Measurements from ENCODE around the gene AFF3.

Gene AFF3

GRCh38 chr2:100066246-100066645, 76.1 kb downstream of the AFF3 start:
- Histone ChIP-seq H3K27me3 (ENCODE audit: low read depth) (peaks cover 3% of the 10 kb centered on the region; the same call in 1 of the 2 replicates), H3K4me3 (no peak overlapping the region), H3K9me3 (no peaks in the 10 kb centered on the region), H3K36me3 (replicated peaks) (no peaks in the 10 kb centered on the region), H3K4me1 (peaks cover 8% of the 10 kb centered on the region)
- DNase-seq (ENCODE audit: low spot score in 2 of 2): no peak
- in situ Hi-C loops (cut with MboI; ENCODE audit: low sequenced_read_pairs): no loop called here

GRCh38 chr2:100064592-100065428, 77.6 kb downstream of the AFF3 start:
- Histone ChIP-seq H3K4me3 (no peak overlapping the region), H3K4me1 (peaks cover 8% of the 10 kb centered on the region), H3K27me3 (ENCODE audit: low read depth) (peaks cover 3% of the 10 kb centered on the region; the same call in 1 of the 2 replicates), H3K9me3 (no peaks in the 10 kb centered on the region), H3K36me3 (replicated peaks) (no peaks in the 10 kb centered on the region)
- in situ Hi-C loops (cut with MboI; ENCODE audit: low sequenced_read_pairs): no loop called here
- no peak for DNase-seq (ENCODE audit: low spot score in 2 of 2)

GRCh38 chr2:100064165-100064564, 78.2 kb downstream of the AFF3 start:
- peaks cover 3% of the 10 kb centered on the region; the same call in 1 of the 2 replicates for H3K27me3 ChIP-seq (ENCODE audit: low read depth)
- in situ Hi-C loops (cut with MboI; ENCODE audit: low sequenced_read_pairs): no loop called here

GRCh38 chr2:100063459-100063953, 78.9 kb downstream of the AFF3 start:
- no peak for DNase-seq (ENCODE audit: low spot score in 2 of 2)
- Histone ChIP-seq H3K9me3 (no peaks in the 10 kb centered on the region), H3K4me1 (peaks cover 8% of the 10 kb centered on the region), H3K27me3 (ENCODE audit: low read depth) (peaks cover 3% of the 10 kb centered on the region; the same call in 1 of the 2 replicates), H3K4me3 (no peak overlapping the region), H3K36me3 (replicated peaks) (no peaks in the 10 kb centered on the region)
- in situ Hi-C loops (cut with MboI; ENCODE audit: low sequenced_read_pairs): no loop called here

More at GRCh38 chr2:100064165-100064564, 78.2 kb downstream of the AFF3 start:
- no peaks in the 10 kb centered on the region for H3K9me3 ChIP-seq
- DNase-seq (ENCODE audit: low spot score in 2 of 2): no peak
- H3K36me3 ChIP-seq (replicated peaks): no peaks in the 10 kb centered on the region
- peaks cover 8% of the 10 kb centered on the region for H3K4me1 ChIP-seq
- no peak overlapping the region for H3K4me3 ChIP-seq

GRCh38 chr2:100062336-100062735, 80.1 kb downstream of the AFF3 start:
- H3K27me3 ChIP-seq (ENCODE audit: low read depth): peaks cover 3% of the 10 kb centered on the region; the same call in 1 of the 2 replicates
- H3K9me3 ChIP-seq: no peaks in the 10 kb centered on the region
- H3K4me1 ChIP-seq: peaks cover 8% of the 10 kb centered on the region
- H3K36me3 ChIP-seq (replicated peaks): no peaks in the 10 kb centered on the region
- no peak for DNase-seq (ENCODE audit: low spot score in 2 of 2)
- no peak overlapping the region for H3K4me3 ChIP-seq
- in situ Hi-C loops (cut with MboI; ENCODE audit: low sequenced_read_pairs): no loop called here

GRCh38 chr2:100060875-100061274, 81.5 kb downstream of the AFF3 start:
- in situ Hi-C loops (cut with MboI; ENCODE audit: low sequenced_read_pairs): no loop called here
- no peaks in the 10 kb centered on the region for H3K9me3 ChIP-seq
- H3K27me3 ChIP-seq (ENCODE audit: low read depth): peaks cover 3% of the 10 kb centered on the region; the same call in 1 of the 2 replicates
- H3K4me3 ChIP-seq: no peak overlapping the region
- DNase-seq (ENCODE audit: low spot score in 2 of 2): no peak
- no peaks in the 10 kb centered on the region for H3K36me3 ChIP-seq (replicated peaks)
- peaks cover 8% of the 10 kb centered on the region for H3K4me1 ChIP-seq

- Histone ChIP-seq H3K9me3 (no peaks in the 10 kb centered on the region), H3K27me3 (ENCODE audit: low read depth) (no peaks in the 10 kb centered on the region; the same call in 1 of the 2 replicates), H3K4me3 (no peak overlapping the region), H3K4me1 (peaks cover 2% of the 10 kb centered on the region), H3K36me3 (replicated peaks) (no peaks in the 10 kb centered on the region)
- in situ Hi-C loops (cut with MboI; ENCODE audit: low sequenced_read_pairs): no loop called here
- no peak for DNase-seq (ENCODE audit: low spot score in 2 of 2)
Observed at GRCh38 chr2:100059638-100060037, 82.8 kb downstream of the AFF3 start.

- DNase-seq (ENCODE audit: low spot score in 2 of 2): no peak
- Histone ChIP-seq H3K27me3 (ENCODE audit: low read depth) (no peaks in the 10 kb centered on the region), H3K9me3 (no peaks in the 10 kb centered on the region), H3K36me3 (replicated peaks) (no peaks in the 10 kb centered on the region), H3K4me3 (no peak overlapping the region), H3K4me1 (no peaks in the 10 kb centered on the region)
- in situ Hi-C loops (cut with MboI; ENCODE audit: low sequenced_read_pairs): no loop called here
Observed at GRCh38 chr2:100057901-100058261, 84.5 kb downstream of the AFF3 start.

- in situ Hi-C loops (cut with MboI; ENCODE audit: low sequenced_read_pairs): no loop called here
Observed at GRCh38 chr2:100054426-100054825, 88.0 kb downstream of the AFF3 start.

GRCh38 chr2:100053087-100053885, 89.1 kb downstream of the AFF3 start:
- no peak for DNase-seq (ENCODE audit: low spot score in 2 of 2)
- Histone ChIP-seq H3K4me1 (no peaks in the 10 kb centered on the region), H3K36me3 (replicated peaks) (no peaks in the 10 kb centered on the region), H3K9me3 (no peaks in the 10 kb centered on the region), H3K27me3 (ENCODE audit: low read depth) (0 out of 2 replicates have a peak, but pooled peaks cover 4% of the 10 kb centered on the region), H3K4me3 (no peak overlapping the region)
- in situ Hi-C loops (cut with MboI; ENCODE audit: low sequenced_read_pairs): no loop called here

More at GRCh38 chr2:100054426-100054825, 88.0 kb downstream of the AFF3 start:
- DNase-seq (ENCODE audit: low spot score in 2 of 2): no peak
- H3K36me3 ChIP-seq (replicated peaks): no peaks in the 10 kb centered on the region
- H3K4me3 ChIP-seq: no peak overlapping the region
- H3K27me3 ChIP-seq (ENCODE audit: low read depth): 0 out of 2 replicates have a peak, but pooled peaks cover 3% of the 10 kb centered on the region
- H3K4me1 ChIP-seq: no peaks in the 10 kb centered on the region
- no peaks in the 10 kb centered on the region for H3K9me3 ChIP-seq

- H3K27me3 ChIP-seq (ENCODE audit: low read depth): 0 out of 2 replicates have a peak, but pooled peaks cover 4% of the 10 kb centered on the region
- H3K9me3 ChIP-seq: no peaks in the 10 kb centered on the region
- no peaks in the 10 kb centered on the region for H3K36me3 ChIP-seq (replicated peaks)
- in situ Hi-C loops (cut with MboI; ENCODE audit: low sequenced_read_pairs): no loop called here
- DNase-seq (ENCODE audit: low spot score in 2 of 2): no peak
- no peak overlapping the region for H3K4me3 ChIP-seq
- H3K4me1 ChIP-seq: no peaks in the 10 kb centered on the region
Observed at GRCh38 chr2:100052650-100053049, 89.7 kb downstream of the AFF3 start.

GRCh38 chr2:100051253-100051652, 91.1 kb downstream of the AFF3 start:
- H3K4me1 ChIP-seq: no peaks in the 10 kb centered on the region
- no peak for DNase-seq (ENCODE audit: low spot score in 2 of 2)
- 0 out of 2 replicates have a peak, but pooled peaks cover 4% of the 10 kb centered on the region for H3K27me3 ChIP-seq (ENCODE audit: low read depth)
- H3K36me3 ChIP-seq (replicated peaks): no peaks in the 10 kb centered on the region
- no peaks in the 10 kb centered on the region for H3K9me3 ChIP-seq
- H3K4me3 ChIP-seq: no peak overlapping the region
- in situ Hi-C loops (cut with MboI; ENCODE audit: low sequenced_read_pairs): no loop called here

- 0 out of 2 replicates have a peak, but pooled peaks cover 4% of the 10 kb centered on the region for H3K27me3 ChIP-seq (ENCODE audit: low read depth)
- no peaks in the 10 kb centered on the region for H3K4me1 ChIP-seq
- no peaks in the 10 kb centered on the region for H3K9me3 ChIP-seq
- no peak for DNase-seq (ENCODE audit: low spot score in 2 of 2)
- no peaks in the 10 kb centered on the region for H3K36me3 ChIP-seq (replicated peaks)
- no peak overlapping the region for H3K4me3 ChIP-seq
- in situ Hi-C loops (cut with MboI; ENCODE audit: low sequenced_read_pairs): no loop called here
Observed at GRCh38 chr2:100050685-100051084, 91.7 kb downstream of the AFF3 start.

All from HAP-1 (cell line).